HepG2 (cell line): ENCODE measurements around the gene GCDH. TPM values are rescaled to one million over a fixed set of nuclear protein-coding genes. Genes with fewer than 3 reads are reported as not detected.
A peak's percentile ranks its signal among the peaks of the same experiment; 100 is the strongest.

ENCODE experiments used
- BRCA1 ChIP-seq: sonication (generic); formaldehyde crosslinking; IDR thresholded peaks from 2 replicates; pipeline ENCODE4 v1.4.0; 2020; ENCODE audit warnings: missing genetic modification reagents
- FOXC1 ChIP-seq: sonication (generic); formaldehyde crosslinking; IDR thresholded peaks from 2 replicates; pipeline ENCODE4 v1.8.0; 2022; ENCODE audit warnings: mild to moderate bottlenecking, missing genetic modification reagents, borderline replicate concordance
- GABPB1 ChIP-seq: IDR thresholded peaks from 2 replicates; pipeline ENCODE4 v1.6.1; 2016; ENCODE audit warnings: mild to moderate bottlenecking, missing genetic modification reagents, moderate library complexity, missing compliant biosample characterization
- GATAD1 ChIP-seq: IDR thresholded peaks from 2 replicates; pipeline ENCODE4 v1.6.1; 2016; ENCODE audit warnings: missing genetic modification reagents, missing compliant biosample characterization
- GMEB1 ChIP-seq: sonication (generic); formaldehyde crosslinking; IDR thresholded peaks from 2 replicates; pipeline ENCODE4 v1.5.1; 2020; ENCODE audit warnings: missing genetic modification reagents, mild to moderate bottlenecking, borderline replicate concordance
- IRF1 ChIP-seq: sonication (generic); formaldehyde crosslinking; IDR thresholded peaks from 2 replicates; pipeline ENCODE4 v1.4.0; 2020; ENCODE audit warnings: low read depth, mild to moderate bottlenecking, missing genetic modification reagents
- KDM4B ChIP-seq: sonication (generic); formaldehyde crosslinking; IDR thresholded peaks from 2 replicates; pipeline ENCODE4 v1.4.0; 2020; ENCODE audit warnings: missing genetic modification reagents
- KLF13 ChIP-seq: sonication (generic); formaldehyde crosslinking; IDR thresholded peaks from 2 replicates; pipeline ENCODE4 v1.4.0; 2020; ENCODE audit warnings: mild to moderate bottlenecking, missing genetic modification reagents
- MYNN ChIP-seq: sonication (generic); formaldehyde crosslinking; IDR thresholded peaks from 2 replicates; pipeline ENCODE4 v1.4.0; 2020; ENCODE audit warnings: mild to moderate bottlenecking, low read depth, missing genetic modification reagents
- PCBP2 ChIP-seq: fragments of 200-400 bp; formaldehyde crosslinking; optimal IDR thresholded peaks from 2 replicates; pipeline ENCODE3; 2018; ENCODE audit warnings: low read length, low read depth; ENCODE audit not compliant: poor library complexity, severe bottlenecking
- POGZ ChIP-seq: sonication (generic); formaldehyde crosslinking; IDR thresholded peaks from 2 replicates; pipeline ENCODE4 v1.4.0; 2020; ENCODE audit warnings: mild to moderate bottlenecking, missing genetic modification reagents
- SPEN ChIP-seq: sonication (generic); formaldehyde crosslinking; IDR thresholded peaks from 2 replicates; pipeline ENCODE4 v1.5.1; 2020; ENCODE audit warnings: low read depth, mild to moderate bottlenecking, missing genetic modification reagents
- UBTF ChIP-seq: sonication (generic); formaldehyde crosslinking; IDR thresholded peaks from 2 replicates; pipeline ENCODE4 v1.4.0; 2020; ENCODE audit warnings: mild to moderate bottlenecking, missing genetic modification reagents
- ZNF251 ChIP-seq: sonication (generic); formaldehyde crosslinking; IDR thresholded peaks from 2 replicates; pipeline ENCODE4 v1.9.0; 2021; ENCODE audit warnings: mild to moderate bottlenecking, missing genetic modification reagents
- ZNF430 ChIP-seq: sonication (generic); formaldehyde crosslinking; IDR thresholded peaks from 2 replicates; pipeline ENCODE4 v1.9.0; 2021; ENCODE audit warnings: mild to moderate bottlenecking, missing genetic modification reagents
- ZNF512 ChIP-seq: sonication (generic); formaldehyde crosslinking; IDR thresholded peaks from 2 replicates; pipeline ENCODE4 v1.4.0; 2020; ENCODE audit warnings: mild to moderate bottlenecking, missing genetic modification reagents
- ZNF550 ChIP-seq: sonication (generic); formaldehyde crosslinking; IDR thresholded peaks from 2 replicates; pipeline ENCODE4 v1.4.0; 2020; ENCODE audit warnings: mild to moderate bottlenecking, missing genetic modification reagents, borderline replicate concordance
- ZNF710 ChIP-seq: sonication (generic); formaldehyde crosslinking; IDR thresholded peaks from 2 replicates; pipeline ENCODE4 v1.5.0; 2020; ENCODE audit warnings: mild to moderate bottlenecking, missing genetic modification reagents, borderline replicate concordance
- ZNF784 ChIP-seq: sonication (generic); formaldehyde crosslinking; IDR thresholded peaks from 2 replicates; pipeline ENCODE4 v1.5.1; 2020; ENCODE audit warnings: missing genetic modification reagents, mild to moderate bottlenecking, borderline replicate concordance
- polyA plus RNA-seq, 8 experiments: library from polyadenylated mRNA; depleted of rRNA in 3 of 8; stranded (reverse) in 7 of 8; unstranded in 1 of 8; fragments of >200 nt; fragmentation: Illumina TruSeq in 4 of 8; extraction: Trizol in 4 of 8; gene quantifications; 2 replicates each; pipeline versions ENCODE4 v1.2.1 to v1.2.3, GENCODE V29; 2011 to 2016; ENCODE audit warnings: low read depth in 4 of 8, missing spikeins in 1 of 8, mixed read lengths in 1 of 8; ENCODE audit not compliant: insufficient read depth in 1 of 8
- total RNA-seq, 5 experiments: library from RNA; depleted of rRNA; stranded (reverse); fragments of >200 nt; fragmentation: Illumina TruSeq; extraction: Trizol; gene quantifications; 2 replicates each; pipeline ENCODE4 v1.2.3, GENCODE V29; 2016; ENCODE audit warnings: low read depth in 1 of 5

Gene GCDH
- total and polyA plus RNA-seq, 2 of the 13 experiments (the other 11 are each of a cell fraction or from before 2014, with no cell fraction given) = 15.1 to 38.0 TPM

- no peak for TF ChIP-seq ZNF512
- no peak for TF ChIP-seq IRF1 (CRISPR knock-in tag)
- peak; percentile 85; the same call in 1 of the 2 replicates for TF ChIP-seq MYNN (CRISPR knock-in tag)
- no peak for TF ChIP-seq ZNF550 (CRISPR knock-in tag)
- peak; percentile 54 for TF ChIP-seq PCBP2
- TF ChIP-seq KLF13 = no peak
- no peak for TF ChIP-seq KDM4B (CRISPR knock-in tag)
- peak; percentile 35; the same call in 1 of the 2 replicates for TF ChIP-seq SPEN (CRISPR knock-in tag)
- TF ChIP-seq GATAD1 (CRISPR knock-in tag) = peak; percentile 98
- peak; percentile 61; the same call in 1 of the 2 replicates for TF ChIP-seq GMEB1
- no peak for TF ChIP-seq BRCA1 (CRISPR knock-in tag)
- TF ChIP-seq UBTF (CRISPR knock-in tag) = peak; percentile 74
- 0 out of 2 replicates have a peak, but pooled peaks have one; percentile 79 for TF ChIP-seq ZNF710 (CRISPR knock-in tag)
- TF ChIP-seq GABPB1 (CRISPR knock-in tag) = peak; percentile 78
- TF ChIP-seq FOXC1 (CRISPR knock-in tag) = peak; percentile 67; the same call in 1 of the 2 replicates
- peak; percentile 54; the same call in 1 of the 2 replicates for TF ChIP-seq ZNF784
- TF ChIP-seq ZNF430 = peak; percentile 36; the same call in 1 of the 2 replicates
- TF ChIP-seq ZNF251 (CRISPR knock-in tag) = no peak
- TF ChIP-seq POGZ (CRISPR knock-in tag) = 0 out of 2 replicates have a peak, but pooled peaks have one; percentile 62
Measured at GRCh38 chr19:12890787-12891552, at the start of gene GCDH (continued).
